Measurements from ENCODE around the gene DST.

The DST gene

GRCh38 chr6:56420296-56420695 is 222.4 kb downstream of the DST start:
- Histone ChIP-seq H3K27ac (replicated peaks) (no peak overlapping the region), H3K27me3 (ENCODE audit: insufficient read depth, poor library complexity, severe bottlenecking) (no peaks in the 10 kb centered on the region)
- no peak for DNase-seq (ENCODE audit: low read depth in 1 of 2, low spot score in 1 of 2)

GRCh38 chr6:56419191-56419590 is 223.5 kb downstream of the DST start:
- Histone ChIP-seq H3K27ac (replicated peaks) (no peak overlapping the region), H3K4me3 (replicated peaks; ENCODE audit: insufficient read depth, low read length) (no peak overlapping the region), H3K27me3 (ENCODE audit: insufficient read depth, poor library complexity, severe bottlenecking) (no peaks in the 10 kb centered on the region)
- TF ChIP-seq REST (IDR thresholded peaks at IDR 0.05; ENCODE audit: insufficient replicate concordance, low read depth) (no peak), CTCF (IDR thresholded peaks at IDR 0.05; ENCODE audit: insufficient read depth, low read length) (no peak), GABPA (IDR thresholded peaks at IDR 0.05; ENCODE audit: low read depth) (no peak), SPI1 (IDR thresholded peaks at IDR 0.05; ENCODE audit: borderline replicate concordance, low read depth) (no peak), POLR2AphosphoS5 (IDR thresholded peaks at IDR 0.05; ENCODE audit: low read depth) (no peak)
- DNase-seq (ENCODE audit: low read depth in 1 of 2, low spot score in 1 of 2): no peak

More at GRCh38 chr6:56420296-56420695, 222.4 kb downstream of the DST start:
- H3K4me3 ChIP-seq (replicated peaks; ENCODE audit: insufficient read depth, low read length): no peak overlapping the region
- TF ChIP-seq REST (IDR thresholded peaks at IDR 0.05; ENCODE audit: insufficient replicate concordance, low read depth) (no peak), CTCF (IDR thresholded peaks at IDR 0.05; ENCODE audit: insufficient read depth, low read length) (no peak), POLR2AphosphoS5 (IDR thresholded peaks at IDR 0.05; ENCODE audit: low read depth) (no peak), SPI1 (IDR thresholded peaks at IDR 0.05; ENCODE audit: borderline replicate concordance, low read depth) (no peak), GABPA (IDR thresholded peaks at IDR 0.05; ENCODE audit: low read depth) (no peak)

GRCh38 chr6:56417823-56418222 is 224.9 kb downstream of the DST start:
- Histone ChIP-seq H3K4me3 (replicated peaks; ENCODE audit: insufficient read depth, low read length) (no peak overlapping the region), H3K27me3 (ENCODE audit: insufficient read depth, poor library complexity, severe bottlenecking) (no peaks in the 10 kb centered on the region), H3K27ac (replicated peaks) (no peak overlapping the region)
- TF ChIP-seq CTCF (IDR thresholded peaks at IDR 0.05; ENCODE audit: insufficient read depth, low read length): no peak
- DNase-seq (ENCODE audit: low read depth in 1 of 2, low spot score in 1 of 2): no peak

GRCh38 chr6:56416247-56416646 is 226.4 kb downstream of the DST start:
- no peaks in the 10 kb centered on the region for H3K27me3 ChIP-seq (ENCODE audit: insufficient read depth, poor library complexity, severe bottlenecking)
- H3K27ac ChIP-seq (replicated peaks): no peak overlapping the region
- H3K4me3 ChIP-seq (replicated peaks; ENCODE audit: insufficient read depth, low read length): no peak overlapping the region
- DNase-seq (ENCODE audit: low read depth in 1 of 2, low spot score in 1 of 2): no peak
- TF ChIP-seq REST (IDR thresholded peaks at IDR 0.05; ENCODE audit: insufficient replicate concordance, low read depth) (no peak), POLR2AphosphoS5 (IDR thresholded peaks at IDR 0.05; ENCODE audit: low read depth) (no peak), SPI1 (IDR thresholded peaks at IDR 0.05; ENCODE audit: borderline replicate concordance, low read depth) (no peak), GABPA (IDR thresholded peaks at IDR 0.05; ENCODE audit: low read depth) (no peak), CTCF (IDR thresholded peaks at IDR 0.05; ENCODE audit: insufficient read depth, low read length) (no peak)
